Natural killer cell treated with Interleukin-12 subunit alpha and Interleukin-12 subunit beta and Interleukin-15 and Interleukin-18, amount 100 ng/mL, for 72 hours (primary cell): ENCODE results near the gene EFNB1. TPM values are rescaled to one million over a fixed set of nuclear protein-coding genes. Genes with fewer than 3 reads are reported as not detected.

Experiments used
- ATAC-seq, 2 donors: fragments of 150-1000 bp; cut with Tn5 transposase in 1 of 2; sonication (Bioruptor Pico), chemical (Tn5 transposase) in 1 of 2; 2 replicates each; pipeline ENCODE4 v1.10.0; 2021
- DNase-seq: peaks from one replicate; pipeline ENCODE4 v3.0.0; 2022; ENCODE audit warnings: low spot score
- H3K27ac Mint-ChIP-seq, 2 donors: 1 replicate in 1 of 2; 2 replicates in 1 of 2; pipeline ENCODE4 v1.8.0; 2022; ENCODE audit warnings: mixed read lengths in 2 of 2, mild to moderate bottlenecking in 1 of 2, moderate library complexity in 1 of 2
- H3K27me3 Mint-ChIP-seq, 2 donors: 1 replicate in 1 of 2; 2 replicates in 1 of 2; pipeline ENCODE4 v1.8.0; 2022; ENCODE audit warnings: mixed read lengths in 2 of 2
- H3K36me3 Mint-ChIP-seq: one replicate; pipeline ENCODE4 v1.8.0; 2022; ENCODE audit warnings: mixed read lengths
- H3K4me1 Mint-ChIP-seq, 2 donors: 1 replicate in 1 of 2; 2 replicates in 1 of 2; pipeline ENCODE4 v1.8.0; 2022; ENCODE audit warnings: low read depth in 2 of 2, mixed read lengths in 2 of 2, mild to moderate bottlenecking in 1 of 2
- H3K4me3 Mint-ChIP-seq: one replicate; pipeline ENCODE4 v1.8.0; 2022; ENCODE audit warnings: mixed read lengths
- H3K9me3 Mint-ChIP-seq: 2 replicates; pipeline ENCODE4 v1.8.0; 2022; ENCODE audit warnings: mixed read lengths
- total RNA-seq, 2 donors: library from RNA; stranded (reverse); gene quantifications; one replicate each; pipeline ENCODE4 v1.2.3, GENCODE V29; 2022

EFNB1 gene
- total RNA-seq, 2 donors from 2014 or later = 3.4 to 3.9 TPM

DNA sequence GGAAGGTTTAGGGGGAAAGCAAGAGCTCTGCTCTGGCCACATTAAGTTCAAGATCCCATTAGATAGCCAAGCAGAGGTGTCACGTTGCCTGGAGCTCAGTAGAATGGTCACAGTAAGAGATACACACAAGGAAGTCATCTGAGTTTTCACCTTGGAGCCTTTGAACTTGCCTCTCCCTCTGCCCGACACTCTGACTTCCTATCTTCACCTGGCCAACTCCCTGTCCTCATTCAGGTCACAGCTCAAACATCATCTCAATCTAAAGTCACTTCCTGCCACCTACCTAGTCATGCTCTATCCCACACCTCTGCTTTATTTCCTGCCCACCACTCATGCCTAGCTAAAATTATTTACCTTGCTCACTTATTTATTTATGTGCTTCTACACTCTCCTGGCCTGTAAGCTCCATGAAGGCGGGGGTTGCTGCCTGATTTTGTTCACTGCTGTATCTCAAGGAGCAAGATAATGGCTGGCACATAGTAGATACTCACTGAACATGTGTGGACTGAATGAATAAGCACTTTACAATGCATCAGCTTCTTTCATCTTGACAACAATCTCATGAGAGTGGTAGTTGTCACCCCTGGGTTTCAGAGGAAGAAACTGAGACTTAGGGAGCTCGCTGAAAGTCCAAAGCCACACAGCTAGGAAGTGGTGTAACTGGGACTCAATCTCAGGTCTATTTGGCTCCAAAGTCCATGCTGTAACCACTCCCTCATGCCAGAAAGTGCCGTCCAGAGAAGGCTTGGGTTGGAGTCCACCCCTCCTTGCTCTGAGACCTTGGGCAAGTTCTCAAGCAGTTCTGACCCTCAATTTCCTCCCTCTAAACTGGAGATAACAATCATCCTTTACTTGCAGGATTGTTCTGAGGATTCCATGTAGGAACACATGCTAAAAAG lies 40.3 kb downstream of the EFNB1 start:
- no peak overlapping the region for H3K4me3 Mint-ChIP-seq
- H3K27me3 Mint-ChIP-seq = peaks cover 0 to 20% of the 10 kb centered on the region in 2 donors
- H3K36me3 Mint-ChIP-seq = no peaks in the 10 kb centered on the region
- ATAC-seq (no peak), DNase-seq (no peak)
- peaks cover 5 to 20% of the 10 kb centered on the region in 2 donors for H3K4me1 Mint-ChIP-seq
- H3K9me3 Mint-ChIP-seq = no peaks in the 10 kb centered on the region
- H3K27ac Mint-ChIP-seq = no peak overlapping the region

DNA sequence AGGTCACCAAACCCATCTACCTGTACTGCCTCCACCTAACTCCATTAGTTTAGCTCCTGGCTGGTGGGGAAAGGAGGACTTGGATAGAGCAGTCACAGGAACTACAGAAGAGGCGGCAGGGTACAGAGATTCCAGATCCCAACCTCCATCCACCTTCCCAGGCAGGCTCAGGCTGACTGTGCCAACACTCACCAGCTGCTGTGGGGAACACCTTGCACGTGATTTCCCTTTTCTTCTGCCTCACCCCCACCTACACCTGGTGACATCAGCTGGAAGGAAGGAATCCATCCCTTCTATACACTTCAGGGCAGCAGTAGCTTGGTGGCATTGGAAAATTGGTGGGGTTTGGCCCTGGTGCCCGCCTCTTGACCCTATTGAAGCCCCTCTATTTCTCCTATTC lies 41.5 kb downstream of the EFNB1 start:
- no peak overlapping the region for H3K27ac Mint-ChIP-seq
- H3K4me1 Mint-ChIP-seq = peaks cover 5 to 20% of the 10 kb centered on the region in 2 donors
- H3K4me3 Mint-ChIP-seq = no peak overlapping the region
- no peak for DNase-seq
- no peaks in the 10 kb centered on the region for H3K36me3 Mint-ChIP-seq
- ATAC-seq = no peak
- H3K27me3 Mint-ChIP-seq = peaks cover 0 to 21% of the 10 kb centered on the region in 2 donors
- H3K9me3 Mint-ChIP-seq = no peaks in the 10 kb centered on the region

DNA sequence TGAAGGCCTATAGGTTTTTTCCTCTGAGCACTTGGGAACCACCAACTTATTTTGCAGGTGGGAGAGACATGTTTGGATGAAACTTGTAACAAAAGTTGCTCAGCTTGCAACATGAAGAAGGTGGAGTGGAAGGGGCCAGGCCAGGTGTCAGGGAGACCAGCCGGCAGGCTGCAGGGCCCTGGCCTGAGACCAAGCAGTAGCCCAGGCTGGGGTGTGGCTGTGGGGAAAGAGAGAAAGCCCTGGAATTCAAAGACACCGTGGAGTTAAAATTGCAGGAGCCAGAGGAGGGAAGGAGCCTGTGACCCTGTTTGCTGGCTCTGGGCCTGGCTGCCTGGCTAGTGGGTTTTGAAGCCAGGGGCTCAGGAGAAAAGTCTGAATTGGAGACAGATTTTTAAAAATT lies 43.4 kb downstream of the EFNB1 start:
- no peak overlapping the region for H3K4me3 Mint-ChIP-seq
- no peaks in the 10 kb centered on the region for H3K9me3 Mint-ChIP-seq
- no peak for DNase-seq
- no peak for ATAC-seq
- no peaks in the 10 kb centered on the region for H3K36me3 Mint-ChIP-seq
- H3K27ac Mint-ChIP-seq = no peak overlapping the region
- peaks cover 0 to 23% of the 10 kb centered on the region in 2 donors for H3K27me3 Mint-ChIP-seq
- H3K4me1 Mint-ChIP-seq = peaks cover 5 to 20% of the 10 kb centered on the region in 2 donors

DNA sequence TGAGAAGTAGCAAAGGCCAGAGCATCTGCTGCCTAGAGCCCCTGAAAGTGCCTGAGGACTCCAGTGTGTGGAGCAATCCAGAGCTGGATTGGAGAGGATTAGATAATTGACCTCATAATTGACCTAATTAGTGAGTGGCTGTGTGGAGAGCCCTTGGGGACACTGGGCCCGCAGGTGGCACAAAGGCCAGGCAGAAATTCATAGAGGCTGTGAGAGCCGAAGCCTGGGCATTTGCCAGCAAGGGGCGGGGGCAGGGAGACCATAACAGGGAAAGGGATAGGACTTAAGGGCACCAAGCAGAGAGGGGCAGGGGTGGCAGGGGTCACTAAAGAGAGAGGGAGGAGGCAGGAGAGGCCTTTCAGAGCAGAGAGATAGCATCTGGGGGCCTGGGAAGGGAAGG lies 45.3 kb downstream of the EFNB1 start:
- H3K36me3 Mint-ChIP-seq = no peaks in the 10 kb centered on the region
- H3K9me3 Mint-ChIP-seq = no peaks in the 10 kb centered on the region
- peaks cover 3 to 11% of the 10 kb centered on the region in 2 donors for H3K4me1 Mint-ChIP-seq
- H3K4me3 Mint-ChIP-seq = no peak overlapping the region
- H3K27ac Mint-ChIP-seq = no peak overlapping the region
- H3K27me3 Mint-ChIP-seq = peaks cover 0 to 16% of the 10 kb centered on the region in 2 donors
- ATAC-seq (no peak), DNase-seq (no peak)

DNA sequence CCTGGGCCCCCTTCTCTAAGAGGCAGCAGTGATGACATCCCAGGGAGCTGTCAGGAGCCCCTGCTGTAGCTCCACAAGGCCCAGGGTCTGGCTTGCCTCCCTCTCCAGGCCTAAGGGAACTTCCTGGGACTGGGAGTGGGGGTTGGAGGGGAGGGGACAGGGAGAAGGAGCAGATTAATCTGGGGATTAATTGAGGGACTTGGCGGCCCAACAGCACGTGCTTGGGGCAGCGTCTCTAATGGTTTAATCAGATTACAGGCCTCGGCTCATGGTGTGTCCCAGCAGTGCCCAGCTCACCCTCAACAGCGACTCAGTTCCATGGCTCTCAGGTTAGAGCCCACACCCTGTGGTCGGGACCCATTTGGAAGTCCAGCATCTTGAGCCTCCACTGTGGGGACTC lies 47.9 kb downstream of the EFNB1 start:
- Mint-ChIP-seq H3K9me3 (no peaks in the 10 kb centered on the region), H3K4me3 (no peak overlapping the region), H3K27ac (no peak overlapping the region), H3K4me1 (no peaks in the 10 kb centered on the region), H3K36me3 (no peaks in the 10 kb centered on the region), H3K27me3 (peaks cover 0 to 7% of the 10 kb centered on the region in 2 donors)
- no peak for DNase-seq
- no peak for ATAC-seq

DNA sequence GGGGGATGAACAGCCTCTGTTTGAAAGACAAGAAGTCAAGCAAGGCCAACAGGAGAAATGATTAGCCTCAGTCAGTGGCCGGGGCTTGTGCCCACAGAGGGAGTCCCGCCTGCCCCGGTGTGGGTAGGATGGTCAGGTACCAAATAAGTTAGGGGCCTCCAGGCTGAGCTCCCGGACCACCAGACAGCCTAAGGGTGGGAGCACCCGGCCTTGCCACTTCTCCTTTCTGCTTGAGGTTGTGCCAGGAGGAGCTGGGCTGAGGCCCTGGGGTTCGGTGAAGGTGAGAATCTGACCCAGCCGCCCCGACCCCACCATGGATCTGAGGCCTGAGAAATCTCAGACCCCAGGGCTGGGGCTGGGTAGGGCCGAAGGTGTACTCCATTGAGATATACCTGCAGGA lies 48.8 kb downstream of the EFNB1 start:
- H3K9me3 Mint-ChIP-seq = no peaks in the 10 kb centered on the region

DNA sequence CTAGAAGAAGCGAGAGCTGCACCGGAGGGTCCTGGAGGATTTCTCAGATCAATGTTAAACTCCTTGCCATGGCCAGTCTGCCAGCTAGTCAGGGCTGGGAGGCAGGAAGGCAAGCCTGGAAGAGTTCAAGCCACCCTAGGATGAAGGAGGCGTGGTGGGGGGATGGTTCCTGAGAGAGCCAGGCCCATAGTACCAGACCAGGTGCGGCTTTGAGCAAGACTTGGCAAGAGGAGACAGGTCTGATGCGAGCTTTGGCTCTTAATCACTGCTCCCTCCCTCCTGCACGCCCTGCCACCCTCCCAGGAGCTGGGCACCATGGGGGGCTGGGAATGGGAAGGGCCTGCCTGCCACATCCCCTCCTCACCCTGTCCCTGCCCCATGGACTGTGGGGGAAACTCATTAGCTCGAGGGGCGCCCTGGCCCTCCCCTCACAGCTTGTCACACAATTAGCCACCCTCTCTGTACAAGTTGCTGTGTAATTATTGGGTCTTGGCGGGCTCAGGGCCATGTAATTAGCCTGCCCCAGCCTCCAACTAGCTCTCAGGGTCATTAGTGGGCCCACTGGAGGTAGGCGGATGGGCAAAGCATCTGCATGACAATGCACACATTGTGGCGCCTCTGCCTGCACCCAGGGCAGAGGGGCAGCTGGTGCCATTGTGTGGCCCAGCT lies 50.3 kb downstream of the EFNB1 start:
- Mint-ChIP-seq H3K27me3 (peaks cover 0 to 3% of the 10 kb centered on the region in 2 donors), H3K4me1 (no peaks in the 10 kb centered on the region), H3K36me3 (no peaks in the 10 kb centered on the region), H3K4me3 (no peak overlapping the region), H3K27ac (no peak overlapping the region), H3K9me3 (no peaks in the 10 kb centered on the region)
- DNase-seq (no peak), ATAC-seq (no peak)

More for the DNA sequence above, 48.8 kb downstream of the EFNB1 start:
- Mint-ChIP-seq H3K4me1 (no peaks in the 10 kb centered on the region), H3K36me3 (no peaks in the 10 kb centered on the region), H3K4me3 (no peak overlapping the region), H3K27ac (no peak overlapping the region), H3K27me3 (peaks cover 0 to 7% of the 10 kb centered on the region in 2 donors)
- ATAC-seq (no peak), DNase-seq (no peak)

DNA sequence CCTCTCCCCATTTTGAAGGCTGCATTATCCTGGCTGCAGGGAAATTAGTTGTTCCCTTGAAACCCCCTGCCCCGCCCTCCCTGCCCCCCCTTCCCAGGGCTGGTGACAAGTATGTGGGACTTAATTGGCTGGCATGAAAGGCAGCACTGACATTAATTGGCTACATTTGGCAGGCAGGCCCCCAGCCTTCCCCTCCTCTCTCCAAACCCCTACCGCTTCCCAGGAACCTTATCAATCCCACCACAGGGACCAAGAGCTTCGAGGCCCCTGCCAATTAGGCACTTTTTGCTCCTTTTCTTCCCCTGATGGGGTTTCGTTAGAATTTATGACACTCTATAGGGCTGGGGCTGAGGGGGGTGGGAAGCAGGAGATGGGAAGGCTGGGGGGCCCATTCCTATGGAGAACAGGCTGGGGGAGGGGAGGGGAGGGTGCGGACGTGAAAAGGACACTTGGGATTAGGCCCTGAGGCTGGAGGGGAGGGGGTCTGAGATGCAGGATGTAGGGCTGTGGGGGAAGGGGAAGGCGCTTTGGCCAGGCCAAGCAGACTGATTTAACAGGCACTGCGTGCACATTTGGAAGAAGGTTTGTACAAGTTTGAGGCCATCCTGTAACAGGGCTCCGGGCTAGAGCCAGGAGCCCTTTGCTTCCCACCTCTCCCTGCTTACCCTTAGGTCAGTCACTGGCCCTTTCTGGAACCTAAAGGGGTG lies 52.2 kb downstream of the EFNB1 start:
- Mint-ChIP-seq H3K36me3 (no peaks in the 10 kb centered on the region), H3K9me3 (no peaks in the 10 kb centered on the region), H3K4me1 (no peaks in the 10 kb centered on the region), H3K27ac (no peak overlapping the region), H3K4me3 (no peak overlapping the region), H3K27me3 (no peaks in the 10 kb centered on the region)
- DNase-seq (no peak), ATAC-seq (no peak)

DNA sequence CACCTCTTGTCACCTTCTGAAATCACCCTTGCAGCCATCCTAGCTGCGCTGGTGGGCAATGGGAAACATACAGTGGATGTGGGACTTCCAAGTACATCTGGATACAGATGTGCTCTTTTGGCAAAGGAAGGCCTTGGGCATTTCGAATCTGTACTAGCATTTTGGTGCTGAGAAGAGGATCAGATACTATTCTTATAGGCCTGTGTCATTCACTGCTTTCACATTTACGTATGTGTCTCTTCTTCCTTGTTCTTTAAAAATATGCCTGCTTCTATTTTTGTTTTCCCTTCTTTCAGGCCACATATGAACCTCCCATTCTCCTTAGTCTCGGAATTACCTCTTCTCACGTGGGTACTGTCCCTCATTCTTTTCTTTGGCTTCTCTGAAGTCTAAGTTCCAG lies 53.1 kb downstream of the EFNB1 start:
- no peak overlapping the region for H3K27ac Mint-ChIP-seq
- no peaks in the 10 kb centered on the region for H3K9me3 Mint-ChIP-seq
- no peaks in the 10 kb centered on the region for H3K4me1 Mint-ChIP-seq
- H3K4me3 Mint-ChIP-seq = no peak overlapping the region
- ATAC-seq (no peak), DNase-seq (no peak)
- no peaks in the 10 kb centered on the region for H3K27me3 Mint-ChIP-seq
- H3K36me3 Mint-ChIP-seq = no peaks in the 10 kb centered on the region

DNA sequence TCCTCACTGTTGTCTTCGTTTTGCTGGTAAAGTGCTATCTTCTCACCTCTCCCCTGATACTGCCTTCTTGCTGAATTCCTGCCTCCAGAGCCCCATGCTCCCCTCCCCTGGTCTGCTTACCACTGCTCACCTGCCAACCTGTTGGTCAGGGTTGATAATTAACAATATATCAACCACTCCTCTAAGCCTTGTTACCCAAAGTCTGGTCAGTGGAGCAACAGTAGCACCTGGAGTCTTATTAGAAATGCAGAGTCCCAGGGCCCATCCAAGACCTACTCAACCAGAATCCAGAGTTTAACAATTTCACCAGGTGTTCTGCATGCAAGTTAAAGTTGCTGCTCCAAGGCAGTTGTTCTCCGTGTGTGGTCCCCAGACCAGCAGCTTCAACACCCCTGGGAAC lies 55.0 kb downstream of the EFNB1 start:
- H3K9me3 Mint-ChIP-seq = no peaks in the 10 kb centered on the region
- H3K4me1 Mint-ChIP-seq = no peaks in the 10 kb centered on the region
- no peak for ATAC-seq

DNA sequence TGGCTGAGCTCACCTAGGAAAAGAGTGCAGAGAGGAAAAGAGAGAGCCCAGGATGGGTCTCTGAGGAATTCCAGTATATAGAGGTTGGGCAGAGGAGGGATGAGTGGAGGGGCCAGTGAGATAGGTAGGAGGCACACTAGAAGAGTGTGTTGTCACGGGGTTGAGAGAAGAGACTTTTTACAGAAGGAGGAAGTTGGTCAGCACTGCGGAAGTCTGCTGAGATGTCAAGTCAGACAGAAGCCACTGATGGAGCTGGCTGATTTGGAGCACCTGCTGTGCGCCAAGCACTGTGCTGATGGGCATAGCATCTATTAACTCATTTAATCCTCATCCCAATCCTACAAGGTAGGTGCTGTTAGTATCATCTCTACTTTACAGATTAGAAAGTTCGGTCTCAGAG lies 60.4 kb downstream of the EFNB1 start:
- H3K4me1 Mint-ChIP-seq = peaks cover 0 to 2% of the 10 kb centered on the region in 2 donors
- DNase-seq (no peak), ATAC-seq (no peak)

More for the DNA sequence above, 55.0 kb downstream of the EFNB1 start:
- Mint-ChIP-seq H3K27me3 (no peaks in the 10 kb centered on the region), H3K36me3 (no peaks in the 10 kb centered on the region), H3K27ac (no peak overlapping the region), H3K4me3 (no peak overlapping the region)
- no peak for DNase-seq

More for the DNA sequence above, 60.4 kb downstream of the EFNB1 start:
- Mint-ChIP-seq H3K27me3 (peaks cover 0 to 2% of the 10 kb centered on the region in 2 donors), H3K27ac (no peak overlapping the region), H3K36me3 (no peaks in the 10 kb centered on the region), H3K4me3 (no peak overlapping the region), H3K9me3 (no peaks in the 10 kb centered on the region)
